Measurements from ENCODE around the gene HSP90B1.

DNA sequence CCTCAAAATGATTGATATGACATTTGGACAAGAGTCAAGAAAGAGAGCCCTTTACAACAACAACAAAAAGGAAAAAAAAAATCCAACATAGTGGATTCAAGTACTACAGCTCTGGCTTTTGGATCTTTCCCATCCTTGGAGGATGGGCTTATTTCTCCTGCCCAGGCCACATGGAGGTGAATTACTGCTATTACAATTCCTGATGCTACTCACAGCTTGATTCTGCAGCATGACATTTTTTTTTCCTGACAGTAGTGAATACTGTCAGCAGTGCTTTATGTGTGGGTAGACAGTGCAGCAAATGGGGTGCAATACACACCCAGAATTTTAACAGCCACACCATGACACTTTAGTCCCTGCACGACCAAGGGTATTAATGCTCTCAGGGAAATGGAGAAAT, 42.5 kb upstream of the HSP90B1 start:
- TF ChIP-seq YY1 (IDR thresholded peaks at IDR 0.05; ENCODE audit: insufficient read depth, insufficient read length) (no peak), ZNF274 (IDR thresholded peaks at IDR 0.05; ENCODE audit: low read depth, low read length) (no peak)
